Fibroblast of skin of scalp (primary cell): ENCODE measurements around the gene VAMP5.
"Not testable (repeated sequence)": the region's sequence is repeated elsewhere in the genome, so short reads cannot be mapped to it uniquely, and the experiment has no call there.

Experiments
- DNase-seq: peaks from one replicate; pipeline ENCODE4 v3.0.0-alpha.2; 2013

The VAMP5 gene

DNA sequence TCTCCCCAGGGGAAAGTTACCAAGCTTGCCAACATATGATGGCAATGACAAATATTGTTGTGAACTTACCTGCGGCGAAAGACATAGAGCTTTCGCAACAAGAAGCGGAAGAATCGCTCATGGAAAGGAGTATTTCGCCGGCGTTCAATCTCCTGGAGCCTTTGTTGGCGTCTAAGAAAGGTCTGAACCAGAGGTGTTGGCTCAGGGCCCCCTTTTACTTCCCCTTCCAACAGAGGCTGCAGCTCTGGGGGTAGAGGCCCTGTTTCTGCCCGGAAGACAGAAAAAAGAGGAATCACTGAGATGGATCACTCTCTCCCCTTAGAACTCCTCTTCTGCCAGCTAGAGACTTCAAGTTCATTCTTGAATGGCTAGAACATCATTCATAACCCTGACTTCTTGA is 33.7 kb upstream of the VAMP5 start:
- no peak for DNase-seq

DNA sequence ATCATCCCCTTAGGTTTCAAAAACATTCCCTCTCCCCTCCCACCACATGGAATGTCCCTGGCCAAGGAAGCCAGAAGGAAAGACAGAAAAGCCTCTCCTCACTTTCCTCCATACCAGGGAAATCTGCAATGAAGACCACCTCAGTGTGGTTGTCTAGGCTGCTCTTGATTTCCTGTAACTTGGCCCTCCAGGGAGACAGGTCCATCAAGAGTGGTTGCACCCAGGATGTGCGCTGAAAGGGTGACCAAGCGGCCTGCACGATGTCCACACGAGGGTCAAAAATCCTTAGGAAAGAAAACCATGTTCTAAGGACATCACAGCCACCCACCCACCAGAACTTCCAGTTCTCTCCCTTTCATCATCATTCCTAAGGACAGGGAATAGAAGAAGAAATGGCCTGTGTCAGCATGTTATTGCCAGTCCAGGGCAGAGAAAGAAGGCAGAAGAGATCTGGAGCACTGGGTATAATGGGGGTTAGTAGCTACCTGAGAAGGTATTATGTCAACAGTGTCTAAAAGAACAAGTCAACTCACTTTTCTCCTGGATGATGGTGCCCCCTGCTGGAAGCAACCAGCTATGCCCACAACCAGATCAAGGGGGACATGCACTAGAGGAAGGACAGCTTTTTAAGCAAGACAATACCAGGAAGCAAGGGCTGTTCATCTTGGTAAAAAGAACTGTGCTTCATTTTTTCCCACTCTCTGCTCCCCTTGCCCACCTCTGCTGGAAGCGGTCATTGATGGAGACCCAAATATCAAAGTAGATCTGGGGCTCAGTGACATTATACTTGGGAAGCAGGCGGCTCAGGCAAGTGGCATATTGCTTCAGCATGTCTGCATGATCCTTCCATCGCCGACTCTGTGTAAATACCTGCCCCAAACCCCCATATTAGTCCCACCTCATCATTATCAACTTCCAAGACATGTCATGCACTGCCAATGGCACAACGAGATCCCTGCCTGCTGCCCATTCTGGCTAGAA is 32.2 kb upstream of the VAMP5 start:
- peak; percentile 69 for DNase-seq

DNA sequence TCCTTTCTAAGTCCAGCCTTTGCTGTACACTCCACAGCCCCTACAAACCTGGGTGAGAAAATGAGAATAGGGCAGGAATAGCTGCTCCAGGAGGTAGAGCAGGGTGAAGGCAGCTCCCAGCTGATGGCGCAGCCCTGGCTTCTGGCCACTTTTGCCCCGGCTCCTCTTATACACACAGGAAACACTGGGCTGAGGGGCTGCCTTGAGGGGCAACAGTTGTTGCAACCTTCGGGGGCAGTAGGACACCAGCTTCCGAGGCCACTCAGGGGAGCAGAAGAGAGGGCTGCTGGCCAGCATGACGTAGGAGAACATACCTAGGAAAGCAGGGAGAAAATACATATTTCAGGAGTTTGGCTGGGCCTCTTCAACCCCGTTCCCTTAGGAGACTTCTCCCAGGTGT is 31.0 kb upstream of the VAMP5 start:
- no peak for DNase-seq

DNA sequence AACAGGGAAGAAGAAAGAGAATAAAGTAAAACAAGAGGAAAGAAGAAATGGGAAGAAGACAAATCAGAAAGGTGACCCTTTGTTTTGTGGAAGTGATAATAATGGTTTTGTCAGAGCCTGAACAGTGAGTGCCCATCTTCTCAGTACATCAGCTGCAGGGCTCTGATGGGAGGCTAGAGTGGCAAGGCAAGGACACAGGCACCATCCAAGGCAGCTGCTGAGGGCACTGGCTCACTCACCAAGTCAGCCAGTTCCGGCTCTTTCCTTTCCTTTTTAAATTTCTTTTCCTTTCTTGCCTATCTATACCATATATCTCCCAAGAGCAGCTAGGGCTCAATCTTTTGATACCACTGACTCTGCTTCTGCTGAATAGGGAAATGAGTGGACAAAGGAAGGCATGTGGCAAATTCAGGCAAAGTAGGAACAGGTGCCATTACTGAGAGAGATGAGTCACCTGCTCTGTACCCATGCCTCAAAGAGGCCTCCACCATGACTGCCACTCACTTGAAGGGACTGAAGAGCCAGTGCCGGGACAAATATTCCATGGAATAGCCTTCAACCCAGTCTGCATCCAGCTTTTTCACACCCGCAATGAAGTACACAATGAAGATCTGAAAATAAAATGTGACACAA is 29.1 kb upstream of the VAMP5 start:
- DNase-seq = no peak

GRCh38 chr2:85557130-85557529 is 27.1 kb upstream of the VAMP5 start:
- no peak for DNase-seq

GRCh38 chr2:85558160-85558559 is 26.1 kb upstream of the VAMP5 start:
- DNase-seq = no peak

DNA sequence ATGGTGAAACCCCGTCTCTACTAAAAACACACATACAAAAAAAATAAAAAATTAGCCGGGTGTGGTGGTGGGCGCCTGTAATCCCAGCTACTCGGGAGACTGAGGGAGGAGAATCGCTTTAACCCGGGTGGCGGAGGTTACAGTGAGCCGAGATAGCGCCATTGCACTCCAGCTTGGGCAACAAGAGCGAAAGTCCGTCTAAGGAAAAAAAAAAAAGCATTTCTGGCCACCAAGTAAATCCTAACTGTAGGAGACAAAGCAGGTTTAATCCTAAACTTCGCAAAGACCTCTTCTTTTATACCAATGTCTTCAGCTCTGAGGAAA is 23.9 kb upstream of the VAMP5 start:
- not testable (repeated sequence) for DNase-seq

GRCh38 chr2:85560812-85561279 is 23.4 kb upstream of the VAMP5 start:
- no peak for DNase-seq

DNA sequence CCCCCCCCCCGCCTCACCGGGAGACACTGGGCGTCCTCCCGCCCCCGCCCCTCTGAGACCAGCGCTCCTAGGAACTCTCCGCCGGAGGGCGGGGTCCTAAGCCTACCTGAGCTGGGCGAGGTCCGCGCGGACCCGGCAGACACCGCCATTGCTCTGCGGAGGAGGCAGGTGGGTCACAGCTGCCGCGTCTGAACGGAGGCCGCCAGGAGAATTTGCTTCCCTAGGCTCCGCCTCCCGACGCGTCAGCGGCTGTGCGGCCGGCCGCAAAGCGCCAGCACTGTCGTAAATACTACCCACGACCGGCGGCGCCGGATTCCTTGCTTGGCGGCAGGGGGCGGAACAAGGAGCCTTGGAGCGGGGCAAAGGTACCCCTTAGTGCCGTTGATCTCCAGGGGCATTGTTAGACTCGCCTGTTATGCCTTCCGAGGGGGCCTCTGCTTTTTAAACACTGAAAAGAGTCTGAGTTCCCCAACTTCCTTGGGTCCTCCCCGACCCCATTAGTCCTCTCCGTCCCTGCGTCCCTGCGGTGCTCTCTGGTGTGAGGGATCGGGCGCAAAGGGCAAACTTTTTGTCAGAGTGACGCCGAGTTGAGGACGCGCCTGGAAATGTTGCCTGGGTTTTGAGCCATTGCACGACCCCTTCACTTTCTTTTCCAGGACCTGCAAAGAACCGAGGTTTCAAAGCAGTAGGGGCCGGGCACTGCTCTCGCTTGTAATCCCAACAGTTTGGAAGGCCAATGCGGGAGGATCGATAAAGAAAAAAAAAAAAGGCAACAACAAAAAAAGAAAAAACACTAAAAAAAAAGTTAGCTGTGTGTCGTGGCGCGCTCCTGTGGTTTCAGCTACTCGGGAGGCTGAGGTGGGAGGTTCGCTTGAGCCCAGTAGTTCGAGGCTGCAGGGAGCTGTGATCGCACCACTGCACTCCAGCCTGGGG is 22.7 kb upstream of the VAMP5 start, which contains the start of gene GGCX:
TSS of gene GGCX (minus strand) at position 214 of the 933 bp plus-strand sequence. CDS start at position 149, 65 bp downstream.
- DNase-seq = peak; percentile 93

DNA sequence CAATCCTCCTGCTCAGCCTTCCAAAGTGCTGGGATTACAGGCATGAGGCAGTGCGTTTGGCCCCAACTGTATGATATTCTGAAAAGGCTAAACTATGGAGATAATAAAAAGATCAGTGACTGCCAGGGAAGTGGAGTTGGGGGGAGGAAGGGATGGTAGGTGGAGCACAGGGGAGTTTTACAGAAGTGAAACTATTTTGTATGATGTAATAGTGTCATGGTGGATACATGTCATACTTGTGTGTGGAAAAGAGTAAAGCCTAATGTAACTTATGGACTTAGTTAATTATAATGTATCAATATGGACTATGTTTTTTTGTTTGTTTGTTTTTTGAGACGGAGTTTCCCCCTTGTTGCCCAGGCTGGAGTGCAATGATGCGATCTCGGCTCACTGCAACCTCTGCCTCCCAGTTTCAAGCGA is 20.1 kb upstream of the VAMP5 start:
- DNase-seq = no peak

DNA sequence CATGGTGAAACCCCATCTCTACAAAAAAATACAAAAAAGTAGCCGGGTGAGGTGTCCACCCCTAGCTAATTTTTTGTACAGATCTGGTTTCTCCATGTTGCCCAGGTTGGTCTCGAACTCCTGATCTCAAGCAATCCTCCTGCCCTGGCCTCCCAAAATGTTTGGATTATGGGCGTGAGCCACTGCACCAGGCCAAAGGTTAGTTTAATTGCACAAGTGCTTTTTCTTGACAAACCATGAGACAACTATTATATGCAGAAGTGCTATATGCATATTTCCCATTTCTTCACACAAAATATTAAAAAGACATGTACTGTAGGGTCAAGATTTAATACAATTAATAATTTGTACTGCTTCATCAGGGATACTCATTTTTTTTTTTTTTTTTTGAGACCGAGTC is 18.0 kb upstream of the VAMP5 start:
- no peak for DNase-seq

- no peak for DNase-seq
These were observed 8.5 kb upstream of the VAMP5 start for GRCh38 chr2:85575739-85576138.

- DNase-seq = no peak
These were observed 7.2 kb upstream of the VAMP5 start for GRCh38 chr2:85577063-85577385.

DNA sequence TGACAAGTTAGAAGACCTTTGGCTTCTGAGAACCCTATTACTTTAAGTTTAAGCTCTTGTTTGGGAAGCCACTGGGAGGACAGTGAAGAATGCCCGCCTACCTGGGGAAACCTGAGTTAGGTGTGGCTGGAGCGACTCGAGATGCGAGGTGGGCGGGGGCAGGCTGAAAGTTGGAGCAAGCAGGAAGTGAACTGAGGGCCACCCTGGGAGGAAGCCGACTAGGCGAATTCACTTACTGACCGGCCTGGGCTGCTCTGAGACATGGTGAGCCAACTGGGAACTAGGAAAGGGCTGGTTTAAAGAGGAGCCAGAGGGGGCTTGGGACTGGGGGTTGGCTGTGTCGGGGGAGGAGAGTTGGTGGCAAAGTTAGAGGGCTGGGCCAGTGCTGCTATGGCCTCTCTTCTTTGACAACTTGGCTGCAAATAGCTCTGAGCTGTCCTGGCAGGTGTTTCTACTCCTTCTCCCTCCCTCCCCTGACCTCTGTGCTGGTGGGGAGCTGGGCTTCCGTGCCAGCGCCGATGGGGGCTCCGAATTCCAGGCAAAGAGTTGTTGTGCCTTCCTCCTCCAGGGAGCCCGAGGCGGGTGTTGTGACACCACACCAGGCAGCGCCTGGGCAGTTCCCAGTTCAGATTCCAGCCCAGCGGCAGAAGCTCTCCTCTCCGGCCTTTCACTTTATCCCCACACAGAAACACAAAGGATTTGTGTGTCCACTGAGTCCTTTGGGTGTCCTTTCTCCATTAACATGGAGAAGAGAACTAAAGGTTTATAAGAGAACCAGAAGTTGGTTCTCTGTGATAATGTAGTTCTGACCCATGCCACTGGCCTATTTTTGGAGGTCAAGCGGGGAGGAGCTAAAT is 6.6 kb upstream of the VAMP5 start, which contains the start of gene VAMP8:
TSS of gene VAMP8 (plus strand) at position 201 of the 857 bp plus-strand sequence. CDS start at position 262, 61 bp downstream.
- DNase-seq = no peak

GRCh38 chr2:85578243-85579180 is 5.7 kb upstream of the VAMP5 start:
- no peak for DNase-seq

GRCh38 chr2:85579266-85579935 is 4.8 kb upstream of the VAMP5 start:
- no peak for DNase-seq

GRCh38 chr2:85580206-85580605 is 4.0 kb upstream of the VAMP5 start:
- DNase-seq = no peak

- DNase-seq = no peak
These were observed 1.7 kb upstream of the VAMP5 start for GRCh38 chr2:85582492-85582891.

- DNase-seq = no peak
These were observed 421 bp upstream of the VAMP5 start for GRCh38 chr2:85583667-85584353.
